IPS DF 19.7 (cell line): ENCODE measurements around the gene ARL15.
"Not testable (repeated sequence)": the region's sequence is repeated elsewhere in the genome, so short reads cannot be mapped to it uniquely, and the experiment has no call there.

ENCODE experiments used
- DNase-seq: peaks from one replicate; pipeline ENCODE4 v3.0.0-alpha.2; 2013; ENCODE audit warnings: low read depth, low spot score

ARL15 gene

GRCh38 chr5:54310433-54311175 lies at the start of gene ARL15:
TSS of gene ARL15 (minus strand) at chr5:54310573.
- DNase-seq, result peak; percentile 85

- DNase-seq, result peak; percentile 1
Measured at GRCh38 chr5:54360089-54360488, 49.7 kb upstream of the ARL15 start.

- no peak for DNase-seq
Measured at GRCh38 chr5:54357408-54358058, 47.2 kb upstream of the ARL15 start.

GRCh38 chr5:54353933-54354564 lies 43.7 kb upstream of the ARL15 start:
- not testable (repeated sequence) for DNase-seq

GRCh38 chr5:54352580-54352979 lies 42.2 kb upstream of the ARL15 start:
- not testable (repeated sequence) for DNase-seq

GRCh38 chr5:54347221-54347865 lies 37.0 kb upstream of the ARL15 start:
- DNase-seq, result no peak

GRCh38 chr5:54344653-54345052 lies 34.3 kb upstream of the ARL15 start:
- DNase-seq, result no peak

GRCh38 chr5:54341971-54342370 lies 31.6 kb upstream of the ARL15 start:
- DNase-seq, result no peak

- DNase-seq, result no peak
Measured at GRCh38 chr5:54337523-54337922, 27.1 kb upstream of the ARL15 start.

GRCh38 chr5:54332720-54333119 lies 22.3 kb upstream of the ARL15 start:
- DNase-seq, result no peak

- DNase-seq, result no peak
Measured at GRCh38 chr5:54329731-54330709, 19.6 kb upstream of the ARL15 start.

GRCh38 chr5:54326662-54327270 lies 16.4 kb upstream of the ARL15 start:
- no peak for DNase-seq

GRCh38 chr5:54325610-54326311 lies 15.4 kb upstream of the ARL15 start:
- no peak for DNase-seq

- DNase-seq, result no peak
Measured at GRCh38 chr5:54325272-54325609, 14.9 kb upstream of the ARL15 start.

GRCh38 chr5:54324651-54325271 lies 14.4 kb upstream of the ARL15 start:
- DNase-seq, result no peak

GRCh38 chr5:54323495-54323894 lies 13.1 kb upstream of the ARL15 start:
- no peak for DNase-seq

- no peak for DNase-seq
Measured at GRCh38 chr5:54320256-54320655, 9.9 kb upstream of the ARL15 start.

GRCh38 chr5:54317511-54318260 lies 7.3 kb upstream of the ARL15 start:
- no peak for DNase-seq
